ENCODE measurements around the gene CSF2RB.
"Not testable (repeated sequence)": the region's sequence is repeated elsewhere in the genome, so short reads cannot be mapped to it uniquely, and the experiment has no call there.

Gene CSF2RB

GRCh38 chr22:36976606-36977005, 63.2 kb downstream of the CSF2RB start:
- no peak for DNase-seq

- peak; percentile 84 for DNase-seq
Observed at GRCh38 chr22:36977401-36977861, 64.0 kb downstream of the CSF2RB start.

- DNase-seq: peak; percentile 91
Observed at GRCh38 chr22:36977947-36978660, 64.7 kb downstream of the CSF2RB start.

- DNase-seq: no peak
Observed at GRCh38 chr22:36979016-36979910, 65.8 kb downstream of the CSF2RB start.

GRCh38 chr22:36981247-36981775, 67.9 kb downstream of the CSF2RB start:
- DNase-seq: no peak

- no peak for DNase-seq
Observed at GRCh38 chr22:36982136-36982535, 68.7 kb downstream of the CSF2RB start.

- no peak for DNase-seq
Observed at GRCh38 chr22:36985211-36985889, 71.9 kb downstream of the CSF2RB start.

- DNase-seq: peak; percentile 29
Observed at GRCh38 chr22:36986242-36986821, 72.9 kb downstream of the CSF2RB start.

- no peak for DNase-seq
Observed at GRCh38 chr22:36988075-36988832, 74.8 kb downstream of the CSF2RB start.

- not testable (repeated sequence) for DNase-seq
Observed at GRCh38 chr22:36989012-36989411, 75.6 kb downstream of the CSF2RB start.
